Measurements from ENCODE around the gene VSTM1. TPM values are rescaled to one million over a fixed set of nuclear protein-coding genes. Genes with fewer than 3 reads are reported as not detected.
A peak's percentile ranks its signal among the peaks of the same experiment; 100 is the strongest.

The VSTM1 gene
- total RNA-seq, 1 donor from 2014 or later = 0.75 TPM

GRCh38 chr19:54035215-54036178, 28.2 kb downstream of the VSTM1 start:
- TF ChIP-seq, protein P1, sequence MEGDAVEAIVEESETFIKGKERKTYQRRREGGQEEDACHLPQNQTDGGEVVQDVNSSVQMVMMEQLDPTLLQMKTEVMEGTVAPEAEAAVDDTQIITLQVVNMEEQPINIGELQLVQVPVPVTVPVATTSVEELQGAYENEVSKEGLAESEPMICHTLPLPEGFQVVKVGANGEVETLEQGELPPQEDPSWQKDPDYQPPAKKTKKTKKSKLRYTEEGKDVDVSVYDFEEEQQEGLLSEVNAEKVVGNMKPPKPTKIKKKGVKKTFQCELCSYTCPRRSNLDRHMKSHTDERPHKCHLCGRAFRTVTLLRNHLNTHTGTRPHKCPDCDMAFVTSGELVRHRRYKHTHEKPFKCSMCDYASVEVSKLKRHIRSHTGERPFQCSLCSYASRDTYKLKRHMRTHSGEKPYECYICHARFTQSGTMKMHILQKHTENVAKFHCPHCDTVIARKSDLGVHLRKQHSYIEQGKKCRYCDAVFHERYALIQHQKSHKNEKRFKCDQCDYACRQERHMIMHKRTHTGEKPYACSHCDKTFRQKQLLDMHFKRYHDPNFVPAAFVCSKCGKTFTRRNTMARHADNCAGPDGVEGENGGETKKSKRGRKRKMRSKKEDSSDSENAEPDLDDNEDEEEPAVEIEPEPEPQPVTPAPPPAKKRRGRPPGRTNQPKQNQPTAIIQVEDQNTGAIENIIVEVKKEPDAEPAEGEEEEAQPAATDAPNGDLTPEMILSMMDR (conservative IDR thresholded peaks at IDR 0.05; ENCODE audit: low read depth, low read length) = no peak
- H3K4me3 ChIP-seq (ENCODE audit: low read depth, low read length) = no peak overlapping the region
- no peak for DNase-seq (ENCODE audit: low read depth)

GRCh38 chr19:54030895-54031586, 32.7 kb downstream of the VSTM1 start:
- H3K4me3 ChIP-seq (ENCODE audit: low read depth, low read length) = no peak overlapping the region
- TF ChIP-seq, protein P1 (conservative IDR thresholded peaks at IDR 0.05; ENCODE audit: low read depth, low read length) = peak; percentile 28
- DNase-seq (ENCODE audit: low read depth) = no peak

DNA sequence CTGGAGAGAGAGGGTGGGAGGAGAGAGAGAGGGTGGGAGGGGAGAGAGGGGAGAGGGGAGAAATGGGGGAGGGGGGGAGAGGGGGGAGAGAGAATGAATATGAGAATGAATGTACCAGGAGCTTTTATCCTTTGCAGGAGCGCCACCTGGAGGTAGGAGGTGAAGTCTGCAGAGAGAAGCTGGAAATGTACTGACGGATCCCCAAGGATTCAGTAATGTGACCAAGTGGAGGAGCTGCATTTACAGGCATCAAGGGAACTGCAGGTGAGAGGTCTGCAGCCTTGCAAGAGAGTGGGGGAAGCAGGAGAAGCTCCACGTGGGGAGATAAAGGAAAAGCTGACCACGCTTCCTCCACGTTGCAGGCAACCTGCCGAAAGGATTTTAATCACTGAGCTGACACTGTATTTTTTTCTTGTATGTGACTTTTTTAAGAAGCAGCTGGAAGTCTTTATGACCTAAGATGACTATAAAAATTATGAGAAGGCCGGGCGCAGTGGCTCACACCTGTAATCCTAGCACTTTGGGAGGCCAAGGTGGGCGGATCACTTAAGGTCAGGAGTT, 33.7 kb downstream of the VSTM1 start:
- H3K4me3 ChIP-seq (ENCODE audit: low read depth, low read length) = no peak overlapping the region
- TF ChIP-seq, protein P1 (conservative IDR thresholded peaks at IDR 0.05; ENCODE audit: low read depth, low read length) = peak; percentile 62
- DNase-seq (ENCODE audit: low read depth) = no peak

GRCh38 chr19:54029301-54029700, 34.4 kb downstream of the VSTM1 start:
- TF ChIP-seq, protein P1 (conservative IDR thresholded peaks at IDR 0.05; ENCODE audit: low read depth, low read length) = no peak
- H3K4me3 ChIP-seq (ENCODE audit: low read depth, low read length) = no peak overlapping the region
- no peak for DNase-seq (ENCODE audit: low read depth)

DNA sequence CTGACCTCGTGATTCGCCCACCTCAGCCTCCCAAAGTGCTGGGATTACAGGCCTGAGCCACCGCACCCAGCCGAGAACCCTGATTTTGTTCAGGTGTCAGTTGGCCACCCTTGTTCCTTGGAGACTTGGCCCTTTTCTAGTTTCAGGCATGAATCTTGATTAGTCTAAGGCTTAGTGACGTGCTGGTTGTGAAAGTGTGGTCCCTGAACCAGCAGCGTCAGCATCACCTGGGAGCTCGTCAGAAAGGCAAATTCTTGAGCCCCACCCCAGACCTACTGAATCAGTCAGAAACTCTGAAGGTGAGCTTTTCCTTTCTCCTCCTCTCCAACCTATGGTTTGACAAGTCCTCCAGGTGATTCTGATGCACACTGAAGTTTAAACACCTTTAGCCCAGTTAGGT, 37.0 kb downstream of the VSTM1 start:
- no peak for DNase-seq (ENCODE audit: low read depth)
- no peak overlapping the region for H3K4me3 ChIP-seq (ENCODE audit: low read depth, low read length)
- TF ChIP-seq, protein P1 (conservative IDR thresholded peaks at IDR 0.05; ENCODE audit: low read depth, low read length) = no peak

DNA sequence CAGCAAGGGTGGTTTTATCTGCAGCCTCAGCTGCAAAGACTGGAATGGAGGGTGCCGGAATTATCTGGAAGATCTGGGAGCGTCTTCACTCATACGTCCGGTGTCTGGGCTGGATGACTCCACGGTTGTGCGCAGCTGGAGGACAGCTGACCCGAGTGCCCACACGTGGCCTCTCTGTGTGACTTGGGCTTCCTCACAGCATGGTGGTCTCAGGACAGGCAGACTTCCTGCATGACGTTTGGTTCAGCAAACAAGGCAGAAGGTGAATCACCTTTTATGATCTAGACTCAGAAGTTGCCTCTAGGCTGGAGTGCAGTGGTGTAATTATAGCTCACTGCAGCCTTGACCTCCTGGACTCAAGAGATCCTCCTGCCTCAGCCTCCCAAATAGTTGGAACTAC, 39.0 kb downstream of the VSTM1 start:
- TF ChIP-seq, protein P1 (conservative IDR thresholded peaks at IDR 0.05; ENCODE audit: low read depth, low read length) = no peak
- no peak overlapping the region for H3K4me3 ChIP-seq (ENCODE audit: low read depth, low read length)
- no peak for DNase-seq (ENCODE audit: low read depth)

Measured in epithelial cell of proximal tubule (primary cell).